ENCODE data around the gene CEP164. TPM values are rescaled to one million over a fixed set of nuclear protein-coding genes. Genes with fewer than 3 reads are reported as not detected.

The CEP164 gene
- total RNA-seq, result 32.3 and 34.2 TPM in 2 replicates

DNA sequence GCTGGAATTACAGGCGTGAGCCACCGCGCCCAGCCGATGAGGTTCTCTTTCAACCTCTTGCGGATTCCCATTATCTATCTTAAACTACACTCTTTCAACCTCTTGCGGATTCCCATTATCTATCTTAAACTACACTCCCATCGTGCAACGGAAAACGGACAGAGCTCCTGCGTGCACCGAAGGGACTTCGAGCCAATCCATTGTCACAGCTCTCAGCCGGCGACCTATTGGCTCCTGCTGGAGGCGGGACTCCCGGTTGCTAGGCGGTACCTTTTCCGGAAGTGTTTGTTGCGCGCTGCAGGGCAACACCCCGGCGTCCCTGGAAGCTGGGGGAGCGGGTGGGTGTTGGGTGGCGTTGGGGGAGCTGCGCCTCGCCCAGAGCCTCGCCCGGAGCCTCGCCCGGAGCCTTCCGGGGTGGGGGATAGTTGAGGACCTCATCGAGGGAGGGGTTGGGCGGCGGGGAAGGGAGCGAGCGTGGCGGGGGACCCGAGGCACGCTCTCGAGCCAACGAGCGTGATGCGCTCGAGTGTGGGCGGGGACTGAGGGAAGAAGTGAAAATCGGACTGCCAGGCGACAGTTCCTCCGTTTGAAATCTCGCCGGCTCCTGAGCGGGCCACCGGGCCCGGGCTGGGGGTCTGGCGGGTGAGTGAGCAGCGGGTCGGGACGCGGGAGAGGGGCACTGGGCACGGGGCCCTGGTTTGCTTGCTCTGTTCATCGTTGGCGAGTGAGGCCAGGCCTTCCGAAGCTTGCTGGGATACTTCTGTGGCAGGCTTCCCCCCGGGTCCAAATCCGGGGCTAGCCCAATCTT, at the start of gene CEP164:
Gene CEP164, plus strand, starts transcription at position 288 of the 808 bp plus-strand sequence. CDS start 10,733 bp downstream, outside the sequence.
- peak; percentile 95 for DNase-seq (ENCODE audit: low spot score)
- Mint-ChIP-seq H3K36me3 (ENCODE audit: low read depth) (no peaks in the 10 kb centered on the region), H3K9me3 (no peaks in the 10 kb centered on the region), H3K27ac (peak within 1 kb of the TSS; percentile 56), H3K27me3 (ENCODE audit: low read depth) (peaks cover 4% of the 10 kb centered on the region), H3K4me3 (ENCODE audit: low read depth) (peak within 1 kb of the TSS; percentile 60), H3K4me1 (ENCODE audit: low read depth) (peaks cover 8% of the 10 kb centered on the region)
- intact Hi-C loops (cut with micrococcal nuclease), result loop anchor here (1.0 to 2.0 kb wide), 2 partner anchors 11 to 97 kb away; partner anchors contain the start of gene BACE1

DNA sequence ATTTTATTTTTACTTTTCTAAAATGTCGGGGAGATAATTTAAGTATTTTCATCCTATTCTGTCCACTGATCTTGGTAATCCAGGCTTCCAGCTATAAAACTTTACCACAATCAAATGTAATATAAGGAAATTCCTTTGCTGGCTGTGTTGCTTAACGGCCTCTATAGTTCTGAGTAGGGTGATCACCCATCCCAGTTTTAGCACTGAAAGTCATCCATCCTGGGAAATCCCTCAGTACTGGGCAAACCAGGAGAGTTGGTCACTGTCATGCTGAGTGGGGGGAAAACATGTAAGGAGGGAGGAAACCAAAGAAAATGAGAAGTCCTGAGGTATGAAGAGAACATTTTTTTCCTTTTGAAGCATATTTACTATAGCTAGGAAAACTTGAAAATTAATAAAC, 49.3 kb upstream of the CEP164 start:
- H3K9me3 Mint-ChIP-seq, result peaks cover 4% of the 10 kb centered on the region
- H3K27ac Mint-ChIP-seq, result no peak overlapping the region
- H3K36me3 Mint-ChIP-seq (ENCODE audit: low read depth), result peaks cover 35% of the 10 kb centered on the region
- no peak overlapping the region for H3K4me3 Mint-ChIP-seq (ENCODE audit: low read depth)
- H3K4me1 Mint-ChIP-seq (ENCODE audit: low read depth), result peaks cover 26% of the 10 kb centered on the region
- H3K27me3 Mint-ChIP-seq (ENCODE audit: low read depth), result no peaks in the 10 kb centered on the region
- intact Hi-C loops (cut with micrococcal nuclease), result no loop called here
- no peak for DNase-seq (ENCODE audit: low spot score)

DNA sequence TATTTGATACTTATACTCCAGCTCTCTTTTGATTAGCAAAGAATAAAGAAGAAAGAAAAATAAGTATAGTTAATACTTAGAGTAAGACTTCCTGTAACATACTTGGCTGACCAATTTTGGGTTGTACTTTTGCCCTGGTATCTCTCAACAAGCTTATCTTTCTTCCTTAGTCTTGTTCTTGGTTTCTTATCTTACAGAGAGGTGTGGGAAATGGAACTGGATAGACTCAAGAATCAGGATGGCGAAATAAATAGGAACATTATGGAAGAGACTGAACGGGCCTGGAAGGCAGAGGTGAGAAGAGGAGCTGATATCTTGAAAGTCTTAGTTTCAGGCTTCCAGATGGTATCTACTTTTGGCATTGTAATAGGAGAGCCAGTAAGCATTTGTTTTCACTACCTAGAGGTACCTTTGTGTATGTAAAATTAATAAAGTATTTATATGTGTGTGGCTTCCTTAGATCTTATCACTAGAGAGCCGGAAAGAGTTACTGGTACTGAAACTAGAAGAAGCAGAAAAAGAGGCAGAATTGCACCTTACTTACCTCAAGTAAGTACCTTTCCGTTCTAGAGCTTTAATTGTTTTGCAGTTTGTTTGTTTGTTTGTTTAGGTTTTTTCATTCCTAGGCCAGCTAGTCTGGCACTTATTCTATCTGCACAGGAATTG, 47.8 kb upstream of the CEP164 start:
- Mint-ChIP-seq H3K9me3 (no peaks in the 10 kb centered on the region), H3K4me3 (ENCODE audit: low read depth) (peak overlapping the region; percentile 41), H3K36me3 (ENCODE audit: low read depth) (peaks cover 32% of the 10 kb centered on the region), H3K4me1 (ENCODE audit: low read depth) (peaks cover 23% of the 10 kb centered on the region), H3K27ac (peak overlapping the region; percentile 54), H3K27me3 (ENCODE audit: low read depth) (no peaks in the 10 kb centered on the region)
- intact Hi-C loops (cut with micrococcal nuclease), result no loop called here
- no peak for DNase-seq (ENCODE audit: low spot score)

GRCh38 chr11:117281159-117281558, 46.5 kb upstream of the CEP164 start:
- Mint-ChIP-seq H3K4me1 (ENCODE audit: low read depth) (peaks cover 13% of the 10 kb centered on the region), H3K9me3 (no peaks in the 10 kb centered on the region), H3K36me3 (ENCODE audit: low read depth) (peaks cover 26% of the 10 kb centered on the region), H3K4me3 (ENCODE audit: low read depth) (no peak overlapping the region), H3K27ac (no peak overlapping the region), H3K27me3 (ENCODE audit: low read depth) (no peaks in the 10 kb centered on the region)
- DNase-seq (ENCODE audit: low spot score), result no peak
- intact Hi-C loops (cut with micrococcal nuclease), result no loop called here

GRCh38 chr11:117281869-117282268, 45.8 kb upstream of the CEP164 start:
- H3K27me3 Mint-ChIP-seq (ENCODE audit: low read depth), result no peaks in the 10 kb centered on the region
- DNase-seq (ENCODE audit: low spot score), result no peak
- H3K9me3 Mint-ChIP-seq, result no peaks in the 10 kb centered on the region
- intact Hi-C loops (cut with micrococcal nuclease), result no loop called here
- no peak overlapping the region for H3K4me3 Mint-ChIP-seq (ENCODE audit: low read depth)
- H3K27ac Mint-ChIP-seq, result no peak overlapping the region
- H3K36me3 Mint-ChIP-seq (ENCODE audit: low read depth), result peaks cover 32% of the 10 kb centered on the region
- H3K4me1 Mint-ChIP-seq (ENCODE audit: low read depth), result peaks cover 13% of the 10 kb centered on the region

GRCh38 chr11:117282956-117283355, 44.7 kb upstream of the CEP164 start:
- Mint-ChIP-seq H3K36me3 (ENCODE audit: low read depth) (peaks cover 32% of the 10 kb centered on the region), H3K27me3 (ENCODE audit: low read depth) (no peaks in the 10 kb centered on the region), H3K4me3 (ENCODE audit: low read depth) (no peak overlapping the region), H3K27ac (no peak overlapping the region), H3K9me3 (no peaks in the 10 kb centered on the region), H3K4me1 (ENCODE audit: low read depth) (peaks cover 13% of the 10 kb centered on the region)
- no peak for DNase-seq (ENCODE audit: low spot score)
- intact Hi-C loops (cut with micrococcal nuclease), result no loop called here

DNA sequence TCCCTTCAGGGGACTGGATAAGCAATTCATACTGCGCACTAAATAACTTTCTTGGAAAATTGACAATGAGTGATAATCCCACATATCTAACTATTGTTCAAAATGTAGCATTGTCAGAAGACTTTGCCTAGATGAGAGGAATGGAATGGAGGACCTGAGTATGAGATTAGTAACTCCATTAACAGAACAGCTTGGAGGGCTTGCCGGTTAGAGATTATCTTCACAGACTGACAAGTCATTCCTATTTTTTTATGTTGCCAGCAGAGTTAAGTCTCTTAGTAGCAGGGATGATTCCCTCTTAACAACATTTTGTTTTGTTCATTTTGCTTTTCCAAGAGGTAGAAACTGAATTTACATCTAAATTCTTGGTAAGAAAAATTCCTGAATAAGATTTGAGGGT, 43.6 kb upstream of the CEP164 start:
- Mint-ChIP-seq H3K27me3 (ENCODE audit: low read depth) (no peaks in the 10 kb centered on the region), H3K9me3 (no peaks in the 10 kb centered on the region), H3K4me1 (ENCODE audit: low read depth) (peaks cover 16% of the 10 kb centered on the region), H3K27ac (no peak overlapping the region), H3K4me3 (ENCODE audit: low read depth) (no peak overlapping the region), H3K36me3 (ENCODE audit: low read depth) (peaks cover 32% of the 10 kb centered on the region)
- intact Hi-C loops (cut with micrococcal nuclease), result no loop called here
- no peak for DNase-seq (ENCODE audit: low spot score)

GRCh38 chr11:117286588-117286987, 41.1 kb upstream of the CEP164 start:
- Mint-ChIP-seq H3K4me3 (ENCODE audit: low read depth) (no peak overlapping the region), H3K27ac (no peak overlapping the region), H3K4me1 (ENCODE audit: low read depth) (peaks cover 4% of the 10 kb centered on the region), H3K9me3 (no peaks in the 10 kb centered on the region), H3K36me3 (ENCODE audit: low read depth) (peaks cover 32% of the 10 kb centered on the region), H3K27me3 (ENCODE audit: low read depth) (no peaks in the 10 kb centered on the region)
- intact Hi-C loops (cut with micrococcal nuclease), result no loop called here
- no peak for DNase-seq (ENCODE audit: low spot score)

GRCh38 chr11:117287668-117288067, 40.0 kb upstream of the CEP164 start:
- DNase-seq (ENCODE audit: low spot score), result no peak
- no peak overlapping the region for H3K4me3 Mint-ChIP-seq (ENCODE audit: low read depth)
- H3K4me1 Mint-ChIP-seq (ENCODE audit: low read depth), result peaks cover 4% of the 10 kb centered on the region
- no peaks in the 10 kb centered on the region for H3K9me3 Mint-ChIP-seq
- intact Hi-C loops (cut with micrococcal nuclease), result no loop called here
- peaks cover 21% of the 10 kb centered on the region for H3K36me3 Mint-ChIP-seq (ENCODE audit: low read depth)
- no peak overlapping the region for H3K27ac Mint-ChIP-seq
- no peaks in the 10 kb centered on the region for H3K27me3 Mint-ChIP-seq (ENCODE audit: low read depth)

DNA sequence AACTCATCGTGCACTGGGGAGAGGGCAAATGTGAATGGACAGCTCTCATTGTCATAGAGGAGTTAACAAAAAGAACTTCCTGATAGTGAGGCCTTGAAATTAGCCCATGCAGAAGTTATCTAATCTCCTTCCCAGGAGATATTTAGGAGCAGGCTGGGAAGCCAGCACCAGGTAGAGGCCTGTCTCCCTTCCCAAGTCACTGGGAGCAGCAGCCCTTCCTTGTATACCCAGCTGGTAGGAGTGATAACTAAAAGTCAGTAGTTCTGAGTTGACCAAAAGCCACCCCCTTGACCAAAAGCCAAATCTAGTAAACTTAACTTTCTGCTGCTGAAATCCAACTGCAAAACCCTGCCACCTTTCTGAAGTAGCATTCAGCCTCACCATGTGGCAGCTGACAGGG, 37.9 kb upstream of the CEP164 start:
- H3K9me3 Mint-ChIP-seq, result no peaks in the 10 kb centered on the region
- peaks cover 4% of the 10 kb centered on the region for H3K4me1 Mint-ChIP-seq (ENCODE audit: low read depth)
- H3K27ac Mint-ChIP-seq, result no peak overlapping the region
- DNase-seq (ENCODE audit: low spot score), result no peak
- no peaks in the 10 kb centered on the region for H3K27me3 Mint-ChIP-seq (ENCODE audit: low read depth)
- intact Hi-C loops (cut with micrococcal nuclease), result no loop called here
- H3K4me3 Mint-ChIP-seq (ENCODE audit: low read depth), result no peak overlapping the region
- H3K36me3 Mint-ChIP-seq (ENCODE audit: low read depth), result peaks cover 9% of the 10 kb centered on the region

DNA sequence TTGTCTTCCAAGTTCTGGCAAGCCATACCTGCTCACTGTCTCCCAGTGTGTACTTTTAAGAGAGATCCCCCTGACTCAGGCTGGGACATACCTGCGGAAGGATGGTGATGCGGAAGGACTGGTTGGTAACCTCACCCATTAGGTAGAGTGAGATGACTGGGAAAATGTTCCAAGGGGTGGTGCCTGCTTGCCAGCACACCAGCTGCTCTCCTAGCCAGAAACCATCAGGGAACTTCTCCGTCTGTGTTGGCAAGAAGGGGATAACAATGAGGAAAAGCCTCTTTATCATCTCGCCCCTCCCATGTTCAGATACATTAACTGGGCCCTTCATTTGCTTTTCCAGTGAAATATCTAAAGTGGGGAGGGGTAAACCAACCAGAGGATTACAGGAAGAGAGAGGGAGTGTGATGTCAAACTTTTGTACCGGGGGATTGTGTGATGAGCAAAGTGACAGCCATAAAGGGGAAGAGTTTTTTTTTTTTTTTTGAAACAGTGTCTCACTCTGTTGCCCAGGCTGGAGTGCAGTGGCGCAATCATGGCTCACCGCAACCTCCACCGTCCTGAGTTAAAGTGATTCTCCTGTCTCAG, 36.8 kb upstream of the CEP164 start, which contains the start of gene BACE1-AS:
Gene BACE1-AS, plus strand, starts transcription at position 538 of the 588 bp plus-strand sequence.
- H3K27me3 Mint-ChIP-seq (ENCODE audit: low read depth), result no peaks in the 10 kb centered on the region
- no peaks in the 10 kb centered on the region for H3K9me3 Mint-ChIP-seq
- H3K4me3 Mint-ChIP-seq (ENCODE audit: low read depth), result no peak within 1 kb of the TSS
- DNase-seq (ENCODE audit: low spot score), result no peak
- intact Hi-C loops (cut with micrococcal nuclease), result no loop called here
- peaks cover 6% of the 10 kb centered on the region for H3K36me3 Mint-ChIP-seq (ENCODE audit: low read depth)
- no peak within 1 kb of the TSS for H3K27ac Mint-ChIP-seq
- H3K4me1 Mint-ChIP-seq (ENCODE audit: low read depth), result peaks cover 4% of the 10 kb centered on the region

GRCh38 chr11:117292616-117293015, 35.0 kb upstream of the CEP164 start:
- intact Hi-C loops (cut with micrococcal nuclease), result no loop called here
- Mint-ChIP-seq H3K27me3 (ENCODE audit: low read depth) (no peaks in the 10 kb centered on the region), H3K4me3 (ENCODE audit: low read depth) (no peak overlapping the region), H3K36me3 (ENCODE audit: low read depth) (no peaks in the 10 kb centered on the region), H3K27ac (no peak overlapping the region), H3K4me1 (ENCODE audit: low read depth) (peaks cover 4% of the 10 kb centered on the region), H3K9me3 (no peaks in the 10 kb centered on the region)
- DNase-seq (ENCODE audit: low spot score), result no peak

All from activated T-helper 2 cell treated with anti-CD3 and anti-CD28 coated beads, Interferon-gamma antibody, Interleukin-2, Interleukin-4, amounts not matched to agents 10 μg/mL and 5 μg/mL and 100 μg/mL, durations not matched to agents 14 hours and 24 hours and 36 hours (primary cell).